Activated CD4-positive, alpha-beta T cell treated with anti-CD3 and anti-CD28 coated beads for 48 hours (primary cell): Measurements from ENCODE around the gene MARVELD3.

Experiments
- DNase-seq: peaks from one replicate; pipeline ENCODE4 v3.0.0-alpha.2; 2020

Gene MARVELD3

DNA sequence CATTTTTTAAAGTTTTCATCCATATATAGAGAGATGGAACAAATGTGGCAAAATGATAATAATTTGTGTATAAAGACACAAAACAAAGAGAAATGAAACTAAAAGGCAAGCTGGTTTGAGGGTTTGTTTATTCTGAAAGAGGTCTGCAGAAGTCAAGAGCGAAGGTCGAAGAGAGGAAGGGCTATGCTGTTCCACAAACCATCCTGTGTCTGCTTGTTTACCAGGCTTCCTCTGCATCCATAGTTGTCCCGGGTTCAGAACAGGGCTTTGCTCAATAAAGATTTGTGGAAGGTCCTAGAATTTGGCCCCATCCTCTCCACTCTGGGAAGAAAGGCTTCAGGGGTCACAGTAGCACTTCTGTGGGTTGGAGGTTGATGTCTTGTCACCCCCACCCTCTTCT is 2.4 kb upstream of the MARVELD3 start:
- DNase-seq: no peak

DNA sequence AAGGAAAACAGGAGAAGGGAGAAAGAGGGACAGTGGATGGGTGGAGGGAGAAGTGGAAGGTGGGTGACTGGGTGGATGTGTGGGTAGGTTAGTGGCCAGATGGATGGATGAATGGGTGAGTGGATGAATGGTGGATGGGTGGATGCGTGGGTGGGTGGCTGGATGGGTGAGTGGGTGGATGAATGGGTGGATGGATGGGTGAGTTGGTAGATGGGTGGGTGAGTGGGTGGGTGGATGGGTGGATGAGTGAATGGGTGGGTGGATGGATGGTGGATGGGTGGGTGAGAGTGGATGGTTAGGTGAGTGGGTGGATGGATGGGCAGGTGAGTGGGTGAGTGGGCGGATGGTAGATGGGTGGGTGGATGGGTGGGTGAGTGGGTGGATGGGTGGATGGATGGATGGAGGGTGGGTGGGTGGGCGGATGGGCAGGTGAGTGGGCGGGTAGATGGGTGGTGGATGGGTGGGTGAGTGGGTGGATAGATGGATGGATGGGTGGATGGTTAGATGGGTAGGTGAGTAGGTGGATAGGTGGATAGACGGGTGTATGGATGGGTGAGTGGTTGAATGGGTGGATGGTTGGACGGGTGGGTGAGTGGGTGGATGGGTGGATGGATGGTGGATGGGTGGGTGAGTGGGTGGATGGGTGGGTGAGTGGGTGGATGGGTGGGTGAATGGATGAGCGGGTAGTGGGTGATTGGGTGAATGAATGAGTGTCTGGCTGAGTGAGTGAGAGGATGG is 702 bp upstream of the MARVELD3 start:
- no peak for DNase-seq

DNA sequence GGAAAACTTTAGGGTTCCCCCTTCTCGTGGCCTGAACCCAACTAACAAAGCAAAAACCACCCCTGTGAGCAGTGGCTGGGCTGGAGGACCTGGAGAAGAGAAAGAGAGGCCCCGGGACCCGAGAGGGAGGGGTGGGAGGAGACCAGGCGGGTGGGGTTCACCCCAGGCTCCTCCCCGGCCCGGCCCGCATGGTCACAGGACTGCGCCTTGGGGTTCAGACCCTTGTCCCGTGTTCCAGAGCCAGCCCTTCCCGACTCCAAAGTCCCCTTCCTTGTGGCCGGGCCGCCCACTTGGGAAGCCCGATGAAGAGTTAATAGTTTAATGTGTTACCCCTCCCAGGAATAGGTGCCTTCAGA is 852 bp downstream of the MARVELD3 start:
- DNase-seq: peak; percentile 13

DNA sequence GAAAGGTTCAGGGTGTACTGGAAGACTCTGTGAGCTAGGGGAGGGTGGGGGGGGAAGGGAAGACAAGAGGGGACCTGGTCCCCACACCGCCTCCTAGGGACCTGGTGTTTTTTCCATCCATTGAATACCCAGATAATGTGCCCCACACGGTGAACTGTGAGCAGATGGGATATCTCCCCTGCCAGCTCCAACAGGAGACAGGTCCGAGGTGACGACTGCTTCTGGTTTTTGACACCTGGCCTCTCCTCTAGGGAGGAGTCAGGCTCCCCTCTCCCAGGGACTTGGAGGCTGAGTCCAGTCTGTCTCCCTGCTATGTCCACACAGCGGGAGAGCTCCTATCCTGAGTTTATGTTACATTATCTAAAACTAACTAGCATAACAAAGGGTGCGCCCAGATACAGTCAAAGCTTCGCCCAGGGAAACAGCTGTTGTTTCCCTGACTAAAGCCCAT is 1.8 kb downstream of the MARVELD3 start:
- no peak for DNase-seq

DNA sequence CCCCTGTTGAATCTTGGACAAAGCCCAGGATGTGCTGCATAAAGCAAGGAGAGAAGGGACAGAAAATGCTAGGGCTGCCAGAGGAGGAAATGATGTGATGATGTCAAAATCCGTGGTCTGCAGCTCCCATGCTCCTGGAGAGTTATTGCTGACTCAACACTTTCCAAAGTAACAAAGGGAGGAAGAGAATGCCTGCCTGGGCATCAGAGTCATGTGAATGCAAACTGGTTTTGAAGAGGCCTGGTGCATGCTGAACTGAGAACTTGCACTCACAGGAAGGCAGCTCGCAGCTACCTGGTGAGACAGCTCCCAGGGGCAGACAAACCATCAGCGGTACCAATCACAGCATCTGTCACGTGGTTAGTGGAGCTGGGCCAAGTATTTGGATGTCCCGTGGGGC is 2.8 kb downstream of the MARVELD3 start:
- DNase-seq: no peak

DNA sequence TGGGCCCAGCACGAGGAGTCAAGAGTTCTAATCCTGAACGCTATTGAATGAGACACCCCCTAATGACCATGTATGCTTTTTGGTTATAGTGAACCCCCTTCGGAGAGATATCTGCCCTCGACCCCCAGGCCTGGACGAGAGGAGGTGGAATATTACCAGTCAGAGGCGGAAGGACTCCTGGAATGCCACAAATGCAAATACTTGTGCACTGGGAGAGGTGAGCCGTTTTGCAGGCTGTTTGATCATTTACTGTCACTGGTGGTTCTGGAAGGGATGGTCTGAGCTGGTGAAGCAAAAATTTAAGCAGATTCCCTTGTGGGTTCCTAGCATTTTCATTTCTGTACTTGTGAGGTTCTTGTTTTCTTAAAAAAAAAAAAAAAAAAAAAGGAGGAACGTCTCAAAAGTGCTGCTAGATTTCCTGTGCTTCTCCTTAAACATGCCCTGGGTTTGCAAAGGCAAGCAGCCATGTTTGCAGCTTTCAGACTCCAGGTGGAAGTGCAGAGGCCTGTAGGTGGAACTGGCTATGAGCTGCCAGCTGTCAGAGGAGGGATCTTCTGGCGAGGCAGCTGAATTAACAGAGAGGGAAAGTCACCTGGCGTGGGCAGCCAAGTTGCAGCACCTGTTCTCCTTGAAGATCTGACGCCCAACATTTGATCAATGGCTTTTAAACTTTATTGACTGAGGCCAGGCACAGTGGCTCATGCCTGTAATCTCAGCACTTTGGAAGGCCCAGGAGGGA is 3.5 kb downstream of the MARVELD3 start:
- DNase-seq: no peak

DNA sequence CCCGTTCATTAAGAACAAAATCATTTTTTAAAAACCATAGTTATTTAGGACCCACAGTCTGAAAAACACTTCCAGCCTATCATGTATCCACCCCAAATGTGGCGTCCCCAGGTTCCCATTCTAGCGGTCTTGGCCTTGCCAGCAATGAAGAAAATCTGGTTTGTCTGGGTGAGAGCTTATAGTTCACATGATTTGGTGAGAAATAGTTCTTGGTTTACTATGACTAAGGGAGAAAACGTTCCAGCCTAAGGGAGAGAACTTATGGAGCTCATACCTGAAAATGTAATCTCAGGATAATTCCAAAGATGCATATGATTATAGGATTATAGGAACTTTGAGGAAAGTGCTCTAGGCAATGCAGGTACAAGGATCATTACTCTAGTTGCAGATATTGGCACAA is 4.8 kb downstream of the MARVELD3 start:
- no peak for DNase-seq

DNA sequence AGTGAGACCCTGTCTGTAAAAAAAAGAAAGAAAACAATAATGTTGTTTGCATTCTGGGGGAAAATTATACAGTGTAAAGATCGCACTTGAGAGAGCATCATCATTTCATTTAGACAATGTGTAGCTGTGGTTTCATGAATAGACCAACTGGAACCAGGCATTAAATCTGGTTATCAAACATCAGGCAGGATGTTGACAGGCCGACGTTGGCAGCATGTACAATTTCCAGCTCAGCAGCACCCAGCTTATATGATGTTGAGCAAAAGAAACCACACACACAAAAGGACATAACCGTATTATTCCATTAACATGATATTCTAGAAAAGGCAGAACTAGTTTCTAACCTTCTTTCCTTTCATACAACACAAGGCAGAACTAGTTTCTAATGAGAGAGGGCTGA is 5.8 kb downstream of the MARVELD3 start:
- no peak for DNase-seq

DNA sequence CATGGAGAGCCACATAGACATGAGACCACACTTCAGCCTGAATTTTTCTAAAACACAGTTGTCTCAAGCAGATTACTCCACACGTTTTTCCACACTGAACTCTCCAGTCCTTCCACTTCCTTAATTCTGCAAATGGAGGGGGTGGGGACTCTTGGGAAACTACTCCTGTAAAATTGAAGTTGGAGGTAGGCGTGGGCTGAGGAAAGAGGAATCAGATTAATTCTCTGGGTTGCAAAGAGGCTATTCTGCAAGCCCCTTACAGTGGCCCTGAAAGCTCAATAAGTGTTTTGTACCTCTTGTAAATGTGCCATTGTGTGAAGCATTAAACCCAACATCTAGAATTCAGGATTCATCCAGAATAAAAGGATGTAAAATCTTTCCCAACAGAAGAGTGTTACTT is 9.6 kb downstream of the MARVELD3 start:
- no peak for DNase-seq

DNA sequence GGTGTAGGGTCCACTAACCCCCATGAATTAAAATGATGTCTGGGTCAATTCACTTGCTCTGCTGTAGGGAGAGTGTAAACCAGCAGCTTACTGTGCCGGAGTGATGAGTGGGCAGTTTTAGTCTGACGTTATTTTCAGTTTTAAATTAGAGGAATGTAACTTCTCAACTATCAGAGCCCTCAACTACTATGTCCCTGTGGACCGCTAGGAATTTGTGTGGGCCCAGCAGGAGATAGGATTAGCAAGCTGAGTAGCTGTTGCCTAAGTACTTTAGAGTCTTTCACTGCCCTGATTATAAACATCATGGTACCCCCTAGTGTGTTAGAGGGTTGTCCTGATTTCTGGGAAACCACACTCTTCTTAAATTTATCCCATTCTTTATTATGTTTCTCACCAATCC is 11.4 kb downstream of the MARVELD3 start:
- DNase-seq: no peak

DNA sequence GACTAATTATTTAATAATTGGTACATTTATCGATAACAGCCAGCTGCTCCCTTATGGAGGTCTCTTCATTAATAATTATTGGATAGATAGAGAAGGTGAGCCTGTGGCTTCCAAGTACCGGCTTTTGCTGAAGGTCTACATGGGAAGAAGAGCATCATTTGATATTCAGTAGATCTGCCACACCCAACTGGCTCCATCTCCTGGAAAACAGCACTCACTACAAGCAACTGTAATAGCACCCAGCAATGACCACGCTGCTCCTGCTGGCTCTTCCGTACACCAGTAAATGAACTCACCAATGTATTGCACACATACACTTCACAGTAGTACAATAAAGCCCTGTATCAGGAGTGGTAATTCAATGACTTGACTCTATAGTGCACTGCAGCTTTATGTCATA is 19.5 kb downstream of the MARVELD3 start:
- peak; percentile 15 for DNase-seq

DNA sequence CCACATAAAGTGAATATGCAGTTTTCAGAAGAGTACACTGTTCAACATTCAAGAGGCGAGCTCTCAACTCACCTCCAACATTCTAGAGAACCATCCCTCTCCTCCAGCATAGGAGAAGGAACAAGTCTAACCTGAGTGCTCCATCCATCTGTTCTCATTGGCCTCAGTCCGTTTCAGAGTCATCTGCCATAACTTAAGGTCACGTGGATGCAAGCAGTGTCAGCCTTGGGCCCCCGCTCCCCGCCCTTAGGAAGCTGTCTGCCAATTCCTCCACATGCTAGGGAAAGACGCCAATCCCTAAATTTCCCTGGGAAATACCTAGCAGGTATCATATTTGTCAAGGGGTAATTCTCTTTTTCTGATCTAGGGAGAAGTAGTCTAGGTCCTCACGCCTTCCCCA is 21.4 kb downstream of the MARVELD3 start:
- DNase-seq: no peak

DNA sequence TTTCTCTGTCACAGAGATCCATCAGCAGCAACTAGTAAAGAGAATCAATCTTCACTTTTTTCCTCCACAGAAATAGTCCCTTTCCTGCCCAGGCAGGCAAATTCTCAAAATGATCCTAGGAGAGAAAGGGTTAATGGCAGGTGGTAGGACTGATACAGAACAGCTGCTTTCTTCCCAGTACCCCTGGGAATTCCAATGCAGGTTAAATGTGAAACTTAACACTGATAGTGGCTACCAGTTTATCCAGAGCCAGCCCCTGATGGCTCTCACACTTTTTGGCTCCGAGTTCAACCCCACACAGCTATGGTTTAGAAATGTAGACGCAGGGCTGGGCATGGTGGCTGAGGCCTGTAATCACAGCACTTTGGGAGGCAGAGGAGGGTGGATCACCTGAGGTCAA is 22.2 kb downstream of the MARVELD3 start:
- no peak for DNase-seq

DNA sequence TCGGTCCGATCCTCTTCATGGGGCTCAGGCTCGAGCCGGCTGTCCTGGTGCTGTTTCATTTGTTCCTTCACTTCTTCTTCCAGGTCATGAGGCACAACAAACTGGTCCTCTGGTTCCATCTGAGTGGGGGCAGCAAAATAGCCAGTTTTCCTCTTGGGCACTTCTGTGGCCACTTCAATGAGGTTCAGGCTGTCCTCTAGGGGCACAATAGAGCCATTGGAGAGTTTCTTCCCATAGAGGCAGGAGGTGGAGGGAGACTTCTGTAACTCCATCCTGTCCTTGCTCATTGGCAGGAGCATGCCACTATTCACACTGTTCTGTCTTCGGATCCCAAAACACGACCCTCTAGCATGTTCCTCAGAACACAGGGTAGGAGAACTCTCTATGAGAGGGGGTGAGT is 22.9 kb downstream of the MARVELD3 start:
- DNase-seq: no peak

DNA sequence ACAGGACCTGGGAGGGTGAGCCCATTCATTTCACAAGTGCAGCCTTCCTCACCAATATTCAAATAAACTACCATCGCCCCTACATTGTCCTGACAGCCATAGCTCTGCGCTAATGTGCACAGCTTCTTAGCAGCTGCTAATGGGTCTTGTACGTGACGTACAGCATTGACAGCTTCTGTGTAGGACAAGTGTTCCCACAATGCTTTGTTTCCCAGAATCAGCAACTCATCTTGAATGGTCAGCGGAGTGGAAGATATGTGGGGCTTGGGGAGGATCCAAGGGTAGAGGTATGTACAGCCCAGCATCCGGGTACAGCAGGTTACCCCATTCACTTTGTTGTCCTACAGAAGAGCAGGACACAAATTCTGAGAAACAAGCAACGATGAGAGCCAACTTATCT is 23.7 kb downstream of the MARVELD3 start:
- no peak for DNase-seq

DNA sequence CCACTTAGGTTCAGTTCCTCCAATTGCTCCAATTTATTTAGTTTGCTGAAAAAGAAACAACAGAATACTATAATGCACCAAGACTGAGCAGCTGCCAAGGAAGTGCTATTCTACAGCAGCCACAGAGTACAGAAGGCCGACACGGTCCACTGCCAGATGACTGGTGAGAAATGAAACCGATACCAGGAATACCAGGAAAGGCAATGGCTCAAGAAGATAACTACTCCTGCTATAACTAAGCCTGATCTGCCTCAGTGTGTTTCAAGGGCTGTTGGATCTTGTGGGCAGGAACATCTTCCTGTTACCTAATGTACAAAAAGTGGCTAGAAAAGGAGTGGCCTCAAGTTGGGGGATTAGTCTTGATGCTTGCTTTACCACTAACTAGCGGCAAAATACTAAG is 32.8 kb downstream of the MARVELD3 start:
- no peak for DNase-seq

DNA sequence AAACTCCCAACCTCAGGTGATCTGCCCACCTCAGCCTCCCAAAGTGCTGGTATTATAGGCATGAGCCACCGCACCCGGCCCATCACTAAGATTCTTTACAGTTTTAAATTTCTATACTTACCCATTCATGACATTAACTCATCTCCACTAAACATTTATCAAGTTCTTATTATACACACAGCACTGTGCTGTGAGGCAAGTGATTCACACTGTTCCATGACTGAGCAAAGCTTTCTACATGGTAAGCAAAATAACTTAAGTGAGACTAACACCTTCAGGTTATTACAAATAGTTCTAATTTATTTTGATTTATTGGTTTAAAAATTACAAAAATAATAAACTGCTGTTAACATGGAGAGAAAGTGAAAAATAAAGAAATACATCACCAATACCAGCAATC is 33.5 kb downstream of the MARVELD3 start:
- no peak for DNase-seq

DNA sequence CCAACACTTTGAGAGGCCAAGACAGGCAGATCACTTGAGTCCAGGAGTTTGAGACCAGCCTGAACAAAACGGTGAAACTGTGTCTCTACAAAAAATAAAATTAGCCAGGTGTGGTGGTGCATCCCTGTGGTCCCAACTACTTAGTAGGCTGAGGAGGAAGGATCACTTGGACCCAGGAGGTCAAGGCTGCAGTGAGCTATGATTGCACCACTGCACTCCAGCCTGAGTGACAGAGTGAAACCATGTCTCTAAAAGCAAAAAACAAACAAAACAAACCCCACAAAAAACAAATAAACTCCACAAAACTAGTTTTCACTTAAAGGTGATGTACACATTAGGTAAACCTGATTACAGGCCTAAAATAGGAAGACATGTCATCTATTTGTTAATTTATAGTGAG is 40.3 kb downstream of the MARVELD3 start:
- no peak for DNase-seq

DNA sequence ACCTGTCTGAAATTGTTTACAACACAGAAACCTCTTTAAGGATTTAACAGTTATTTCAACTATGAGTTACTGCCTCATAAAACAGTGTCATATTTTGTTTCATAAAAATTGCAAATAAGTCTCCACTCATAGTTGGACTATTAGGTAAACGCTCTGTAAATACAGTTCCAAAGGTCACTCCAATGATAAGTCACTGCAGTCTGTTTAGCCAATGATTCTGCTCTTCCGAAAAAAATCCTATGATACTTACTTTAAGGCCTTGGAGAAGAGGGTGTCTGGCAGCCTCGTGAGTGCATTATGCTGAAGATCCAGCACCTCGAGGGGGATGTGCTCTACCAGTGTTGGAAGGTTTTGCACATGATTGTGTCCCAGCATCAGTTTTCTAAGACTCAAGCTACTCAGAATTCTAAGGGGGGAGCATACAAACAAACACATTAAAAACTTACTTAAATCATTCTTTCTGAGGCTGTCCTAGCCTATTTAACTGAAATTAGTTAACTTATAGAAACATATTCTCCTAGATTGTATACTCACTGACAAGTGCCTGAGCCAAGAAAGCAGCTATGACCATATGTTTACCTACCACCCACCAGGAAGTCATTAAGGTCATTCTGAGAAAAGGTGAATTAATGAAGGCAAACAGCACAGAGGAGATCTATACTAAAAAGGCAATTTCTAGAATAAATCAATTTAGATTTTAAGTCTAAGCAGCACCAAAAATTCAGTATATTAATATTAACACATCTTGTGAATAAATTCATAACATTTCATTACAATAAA is 41.1 kb downstream of the MARVELD3 start:
- no peak for DNase-seq

DNA sequence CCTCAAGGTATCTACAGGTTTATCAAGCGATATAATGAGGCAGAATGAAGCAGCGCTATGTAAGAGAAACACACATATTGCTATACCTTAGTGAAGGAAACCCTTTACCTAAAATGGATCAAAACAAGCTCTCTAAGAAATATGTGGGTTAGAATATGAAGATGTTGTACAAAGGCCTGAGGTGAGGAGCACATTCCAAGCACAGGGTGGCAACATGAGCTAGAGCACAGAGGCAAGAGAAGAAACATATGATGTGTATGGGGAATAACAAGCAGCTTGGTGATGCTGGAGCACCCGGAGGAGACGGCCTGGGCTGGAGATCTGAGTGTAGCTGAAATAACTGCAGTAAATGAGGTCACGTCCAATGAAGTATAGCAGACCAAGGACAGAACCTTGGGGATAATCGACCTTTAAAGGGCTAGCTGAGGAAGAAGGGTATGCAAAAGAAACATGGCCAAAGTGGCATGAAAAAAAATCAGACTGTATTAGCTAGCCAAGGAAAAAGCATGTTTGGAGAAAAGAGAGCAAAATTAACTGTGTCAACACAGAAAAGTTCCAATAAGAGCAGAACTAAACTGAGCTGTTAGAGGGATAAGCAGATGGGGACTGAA is 44.0 kb downstream of the MARVELD3 start:
- no peak for DNase-seq

DNA sequence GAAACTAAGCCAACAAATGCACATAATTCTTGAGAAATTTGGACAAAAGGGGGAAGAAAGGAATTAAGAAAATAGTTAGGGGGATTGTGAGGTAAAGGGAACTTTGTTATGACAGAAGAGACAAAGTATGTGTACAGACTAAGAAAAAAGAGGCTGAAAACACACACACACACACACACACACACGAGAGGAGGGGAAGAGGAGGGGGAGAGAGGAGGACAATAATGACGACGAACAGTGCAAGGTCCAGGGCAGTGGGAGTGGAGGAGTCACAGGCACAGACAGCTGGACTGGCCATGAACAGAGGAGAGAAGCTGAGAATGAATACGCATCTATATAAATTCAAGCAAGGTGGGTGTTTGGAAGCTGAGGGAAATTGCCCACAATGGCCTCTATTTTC is 44.6 kb downstream of the MARVELD3 start:
- no peak for DNase-seq

DNA sequence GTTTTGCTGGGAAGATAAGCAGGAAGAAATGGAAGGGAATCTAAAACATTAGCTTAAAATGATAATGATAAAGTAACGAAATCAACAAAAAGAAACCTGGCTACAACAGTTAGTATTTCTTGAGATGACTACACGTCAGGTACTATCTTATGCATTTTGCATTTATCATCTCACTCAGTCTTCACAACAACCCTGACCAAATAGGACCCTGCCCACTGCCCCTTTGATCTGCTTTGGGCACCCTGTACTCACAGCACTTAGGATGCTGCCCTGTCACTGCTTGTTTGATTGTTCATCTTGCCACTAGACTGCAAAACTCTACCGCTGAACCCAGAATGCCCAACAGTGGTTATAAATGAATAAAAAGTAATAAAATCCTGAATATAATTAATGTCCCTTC is 45.2 kb downstream of the MARVELD3 start:
- DNase-seq: no peak

DNA sequence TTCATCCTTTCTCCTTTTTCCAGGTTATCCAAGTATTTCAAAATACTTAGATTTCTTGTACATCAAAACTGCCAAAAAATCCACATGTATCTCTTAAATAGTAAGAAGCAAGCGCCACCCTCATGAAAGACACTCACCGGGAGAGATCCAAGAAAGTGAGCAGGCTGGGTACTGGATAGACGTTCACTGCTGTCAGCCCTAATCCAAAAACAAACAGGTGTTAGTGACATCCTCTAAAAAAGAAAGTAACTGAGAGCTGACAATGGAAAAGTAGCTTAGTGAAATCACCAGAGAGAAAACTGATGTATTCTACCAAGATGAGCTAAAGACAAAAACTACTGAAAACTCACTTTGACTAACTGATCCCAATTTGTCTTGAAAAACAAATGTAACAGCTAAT is 46.1 kb downstream of the MARVELD3 start:
- no peak for DNase-seq
